T-helper 1 cell treated with Interleukin-12 subunit alpha and Interleukin-12 subunit beta and Interleukin-4 antibody, amounts not matched to agents 30 μg/mL and 1 μg/mL, for 36 hours (primary cell): ENCODE data around the gene RNF115.

Experiments
- H3K27ac Mint-ChIP-seq: one replicate; pipeline ENCODE4 v1.8.0; 2021; ENCODE audit warnings: mild to moderate bottlenecking, mixed read lengths
- H3K27me3 Mint-ChIP-seq: one replicate; pipeline ENCODE4 v1.8.0; 2021; ENCODE audit warnings: low read depth, mixed read lengths
- H3K36me3 Mint-ChIP-seq: one replicate; pipeline ENCODE4 v1.8.0; 2021; ENCODE audit warnings: low read depth, mixed read lengths
- H3K4me1 Mint-ChIP-seq: one replicate; pipeline ENCODE4 v1.8.0; 2021; ENCODE audit warnings: low read depth, mixed read lengths
- H3K4me3 Mint-ChIP-seq: one replicate; pipeline ENCODE4 v1.8.0; 2021; ENCODE audit warnings: mild to moderate bottlenecking, moderate library complexity, mixed read lengths
- H3K9me3 Mint-ChIP-seq: one replicate; pipeline ENCODE4 v1.8.0; 2021; ENCODE audit warnings: mixed read lengths

The RNF115 gene

GRCh38 chr1:145692785-145693443 is 131.0 kb downstream of the RNF115 start:
- H3K9me3 Mint-ChIP-seq: no peaks in the 10 kb centered on the region
- H3K27ac Mint-ChIP-seq: no peak overlapping the region
- H3K36me3 Mint-ChIP-seq: peaks cover 4% of the 10 kb centered on the region
- H3K27me3 Mint-ChIP-seq: peaks cover 6% of the 10 kb centered on the region
- peaks cover 30% of the 10 kb centered on the region for H3K4me1 Mint-ChIP-seq
- no peak overlapping the region for H3K4me3 Mint-ChIP-seq

DNA sequence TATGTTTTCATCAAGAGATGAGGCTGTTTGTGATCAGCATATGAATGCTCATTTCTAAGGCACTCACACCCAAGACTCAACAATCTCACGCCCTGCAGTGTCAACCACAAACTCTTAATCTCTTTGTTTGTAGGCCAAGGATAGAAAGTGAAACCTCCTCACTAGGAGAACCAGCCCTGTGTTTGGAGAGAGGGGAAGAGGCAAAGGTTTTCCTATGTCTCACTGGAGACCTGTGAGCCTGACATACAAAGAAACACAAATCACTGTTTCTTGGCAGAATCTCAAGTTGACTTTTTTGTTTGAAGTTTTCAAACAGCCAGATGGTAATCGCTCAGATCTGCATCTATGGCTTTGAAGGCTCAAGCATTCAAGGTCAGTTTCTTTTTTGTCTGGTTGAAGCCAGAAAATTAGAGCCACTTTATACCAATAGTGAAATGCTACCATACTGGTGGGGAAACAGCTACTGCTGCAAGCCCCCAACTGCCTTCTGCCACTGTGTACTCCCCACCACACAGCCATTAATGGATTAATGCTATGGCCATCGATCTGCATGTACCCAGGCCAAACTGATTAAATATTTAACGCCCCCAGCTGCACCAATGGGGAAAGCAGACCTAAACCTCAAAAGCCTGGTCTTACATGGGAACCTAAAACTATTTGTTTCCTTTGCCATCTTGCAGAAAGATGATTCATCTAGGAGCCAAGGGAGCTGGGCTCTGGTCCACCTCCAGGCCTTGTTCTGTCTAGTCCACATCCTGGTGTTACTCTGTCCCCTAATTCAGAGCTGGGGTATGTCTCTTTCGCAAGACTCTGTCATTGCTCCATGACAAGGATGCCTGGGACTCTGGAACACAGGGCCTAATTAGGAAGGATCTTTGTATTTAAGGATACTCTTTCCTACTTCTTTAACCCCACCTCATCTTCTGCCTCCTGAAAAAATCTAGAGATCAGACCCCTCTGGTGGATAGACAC is 133.0 kb downstream of the RNF115 start:
- Mint-ChIP-seq H3K27ac (peak overlapping the region; percentile 61), H3K9me3 (no peaks in the 10 kb centered on the region), H3K36me3 (peaks cover 4% of the 10 kb centered on the region), H3K4me3 (peak overlapping the region; percentile 1), H3K27me3 (no peaks in the 10 kb centered on the region), H3K4me1 (peaks cover 30% of the 10 kb centered on the region)

GRCh38 chr1:145689922-145690321 is 134.0 kb downstream of the RNF115 start:
- Mint-ChIP-seq H3K36me3 (peaks cover 6% of the 10 kb centered on the region), H3K4me3 (peak overlapping the region; percentile 49)

DNA sequence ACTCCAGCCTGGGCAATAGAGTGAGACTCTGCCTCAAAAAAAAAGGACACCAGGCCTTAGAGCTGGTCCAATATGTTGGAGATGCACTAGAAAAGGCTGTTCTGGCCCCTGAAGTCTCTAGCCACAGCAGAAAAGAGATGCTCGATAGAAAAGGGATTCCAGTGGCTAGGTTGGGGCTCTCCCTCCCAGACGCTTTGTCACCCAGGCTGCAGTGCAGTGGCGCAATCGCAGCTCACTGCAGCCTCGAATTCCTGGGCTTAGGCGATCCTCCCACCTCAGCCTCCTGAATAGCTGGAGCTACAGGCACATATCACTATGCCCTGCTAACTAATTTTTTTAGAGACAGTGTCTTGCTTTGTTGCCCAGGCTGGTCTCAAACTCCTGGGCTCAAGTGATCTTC is 135.0 kb downstream of the RNF115 start:
- no peaks in the 10 kb centered on the region for H3K27me3 Mint-ChIP-seq
- H3K36me3 Mint-ChIP-seq: peaks cover 6% of the 10 kb centered on the region
- H3K27ac Mint-ChIP-seq: no peak overlapping the region
- H3K9me3 Mint-ChIP-seq: no peaks in the 10 kb centered on the region
- no peak overlapping the region for H3K4me3 Mint-ChIP-seq
- peaks cover 30% of the 10 kb centered on the region for H3K4me1 Mint-ChIP-seq

More at GRCh38 chr1:145689922-145690321, 134.0 kb downstream of the RNF115 start:
- Mint-ChIP-seq H3K4me1 (peaks cover 30% of the 10 kb centered on the region), H3K27me3 (no peaks in the 10 kb centered on the region), H3K27ac (peak overlapping the region; percentile 61), H3K9me3 (no peaks in the 10 kb centered on the region)
